Skin of body (tissue), 2 donors: ENCODE data around the gene CD8A. TPM values are rescaled to one million over a fixed set of nuclear protein-coding genes. Genes with fewer than 3 reads are reported as not detected.
"Not testable (repeated sequence)": the region's sequence is repeated elsewhere in the genome, so short reads cannot be mapped to it uniquely, and the experiment has no call there.

Experiments
- DNase-seq: peaks from one replicate; lab custom pipeline; 2025; lab: John Stamatoyannopoulos, UW
- total RNA-seq: library from RNA; depleted of rRNA; stranded (reverse); fragments of >200 nt; gene quantifications from one replicate; pipeline ENCODE4 v1.2.3, GENCODE V29; 2014

The CD8A gene
- total RNA-seq, 1 donor from 2014 or later, result not detected

DNA sequence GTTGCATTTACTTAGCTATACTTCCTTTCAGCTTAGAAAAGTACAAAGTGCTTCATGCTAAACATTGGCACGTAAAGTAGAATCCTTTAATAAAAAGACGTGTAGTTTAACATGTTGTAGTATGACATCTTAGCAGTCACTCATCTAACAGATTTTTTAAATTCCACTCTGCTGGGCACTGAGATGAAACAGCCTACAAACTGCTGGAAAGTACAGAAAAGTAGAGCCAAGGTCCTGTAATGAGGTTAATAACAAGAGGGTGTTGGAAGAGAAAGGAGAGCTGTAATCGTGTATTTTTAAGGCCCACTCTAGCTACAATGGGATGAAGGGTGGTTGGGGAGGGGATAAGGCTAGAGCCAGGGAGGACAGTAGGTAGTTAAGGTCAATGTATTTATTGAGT lies 10.7 kb downstream of the CD8A start:
- DNase-seq, result no peak

- no peak for DNase-seq
Measured at GRCh38 chr2:86778957-86779356, 11.8 kb downstream of the CD8A start.

DNA sequence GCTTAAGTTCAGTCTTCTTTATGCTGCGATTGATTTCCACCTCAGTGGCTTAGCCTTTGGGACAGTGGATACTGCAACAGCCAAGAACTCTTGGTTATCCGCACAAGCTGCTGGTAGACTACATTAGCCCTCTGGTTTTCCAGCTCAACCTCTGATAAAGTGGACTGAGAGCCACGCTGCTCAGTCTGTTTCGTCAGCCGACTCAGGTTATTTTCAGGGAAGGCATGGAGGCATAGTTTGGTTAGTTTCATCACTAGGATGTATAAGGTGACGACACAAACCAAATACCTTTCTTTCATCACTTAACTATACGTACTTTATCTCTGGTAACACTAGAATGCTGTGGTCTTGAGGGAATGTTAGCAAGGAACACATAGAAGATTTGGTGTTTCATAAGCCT lies 14.2 kb downstream of the CD8A start:
- DNase-seq, result no peak

GRCh38 chr2:86775338-86775737 lies 15.4 kb downstream of the CD8A start:
- no peak for DNase-seq

GRCh38 chr2:86774862-86775261 lies 15.9 kb downstream of the CD8A start:
- no peak for DNase-seq

DNA sequence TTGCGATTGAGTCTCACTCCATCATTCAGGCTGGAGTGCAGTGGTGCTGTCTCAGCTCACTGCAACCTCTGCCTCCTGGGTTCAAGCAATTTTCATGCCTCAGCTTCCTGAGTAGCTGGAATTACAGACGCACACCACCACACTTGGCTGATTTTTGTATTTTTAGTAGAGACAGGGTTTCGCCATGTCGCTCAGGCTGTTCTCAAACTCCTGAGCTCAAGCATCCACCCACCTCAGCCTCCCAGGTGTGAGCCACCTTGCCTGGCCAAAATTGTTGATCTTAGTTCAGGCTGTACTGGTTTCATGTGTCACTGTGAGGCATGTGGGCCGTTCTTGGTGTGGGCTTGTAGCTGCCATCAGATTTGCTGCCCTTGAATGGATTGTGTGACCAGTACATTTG lies 18.1 kb downstream of the CD8A start:
- no peak for DNase-seq

GRCh38 chr2:86770816-86771301 lies 19.9 kb downstream of the CD8A start:
- DNase-seq, result no peak

GRCh38 chr2:86769838-86770237 lies 20.9 kb downstream of the CD8A start:
- no peak for DNase-seq

GRCh38 chr2:86768189-86768949 lies 22.3 kb downstream of the CD8A start:
- no peak for DNase-seq

DNA sequence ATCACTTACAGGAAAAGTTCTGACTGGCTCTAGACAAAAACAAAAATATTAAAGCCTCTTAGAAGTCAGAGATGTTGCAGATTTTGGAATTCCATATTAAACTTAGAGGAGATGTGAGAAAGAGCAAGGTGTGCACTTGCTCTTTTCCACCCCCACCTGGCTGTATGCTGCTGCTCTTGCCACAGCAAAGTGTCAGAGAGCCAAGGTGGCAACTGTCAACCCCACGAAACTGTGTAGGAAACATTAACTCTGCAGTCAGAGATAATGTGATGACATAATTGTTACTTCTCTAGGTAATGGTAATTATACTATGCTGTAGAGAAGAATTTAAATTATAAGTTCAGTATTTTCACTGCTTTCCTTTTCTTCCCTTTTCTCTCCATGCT lies 25.4 kb downstream of the CD8A start:
- DNase-seq, result no peak

- peak; percentile 16 for DNase-seq
Measured at GRCh38 chr2:86764661-86765309, 25.9 kb downstream of the CD8A start.

GRCh38 chr2:86760371-86760770 lies 30.3 kb downstream of the CD8A start:
- DNase-seq, result no peak

GRCh38 chr2:86758405-86758804 lies 32.3 kb downstream of the CD8A start:
- DNase-seq, result no peak

- DNase-seq, result no peak
Measured at GRCh38 chr2:86753606-86754005, 37.1 kb downstream of the CD8A start.

- no peak for DNase-seq
Measured at GRCh38 chr2:86752934-86753333, 37.8 kb downstream of the CD8A start.

DNA sequence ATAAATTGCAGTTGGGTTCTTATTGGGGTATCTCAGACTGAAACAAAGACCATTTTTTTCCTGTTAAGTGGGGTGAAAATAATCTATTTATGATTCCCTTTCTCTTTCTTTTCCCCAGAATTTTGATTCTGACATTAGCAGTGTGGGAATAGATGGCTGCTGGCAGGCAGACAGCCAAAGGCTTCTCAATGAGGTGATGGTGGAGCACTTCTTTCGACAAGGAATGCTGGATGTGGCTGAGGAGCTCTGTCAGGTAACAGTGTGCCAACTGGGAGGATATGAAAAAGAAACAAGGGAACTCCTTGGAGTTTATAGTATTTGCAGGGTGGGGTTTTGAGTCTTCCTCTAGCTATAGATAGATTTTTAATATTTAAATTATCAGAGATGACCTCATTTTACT lies 38.9 kb downstream of the CD8A start:
- DNase-seq, result no peak

- DNase-seq, result no peak
Measured at GRCh38 chr2:86750240-86750839, 40.4 kb downstream of the CD8A start.

GRCh38 chr2:86747711-86748639 lies 42.7 kb downstream of the CD8A start:
- DNase-seq, result no peak

DNA sequence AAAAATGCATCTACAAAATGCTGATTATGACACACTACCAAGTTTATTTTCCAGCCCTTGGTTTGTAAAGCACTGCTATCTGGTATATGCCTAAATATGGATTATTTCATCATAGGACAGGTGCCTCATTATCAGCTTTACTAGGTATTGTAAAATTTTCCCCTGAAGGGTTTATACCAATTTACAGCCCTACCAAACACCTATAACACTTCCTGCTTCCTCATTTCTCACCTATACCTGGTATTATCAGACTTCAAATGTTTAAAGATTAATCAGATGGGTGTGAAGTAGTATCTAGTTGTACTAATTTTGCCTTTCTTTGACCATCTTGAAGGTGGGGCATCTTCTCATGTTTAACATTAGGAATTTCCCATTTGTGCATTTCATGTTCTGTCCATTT lies 43.8 kb downstream of the CD8A start:
- no peak for DNase-seq

- DNase-seq, result no peak
Measured at GRCh38 chr2:86744152-86744551, 46.6 kb downstream of the CD8A start.

DNA sequence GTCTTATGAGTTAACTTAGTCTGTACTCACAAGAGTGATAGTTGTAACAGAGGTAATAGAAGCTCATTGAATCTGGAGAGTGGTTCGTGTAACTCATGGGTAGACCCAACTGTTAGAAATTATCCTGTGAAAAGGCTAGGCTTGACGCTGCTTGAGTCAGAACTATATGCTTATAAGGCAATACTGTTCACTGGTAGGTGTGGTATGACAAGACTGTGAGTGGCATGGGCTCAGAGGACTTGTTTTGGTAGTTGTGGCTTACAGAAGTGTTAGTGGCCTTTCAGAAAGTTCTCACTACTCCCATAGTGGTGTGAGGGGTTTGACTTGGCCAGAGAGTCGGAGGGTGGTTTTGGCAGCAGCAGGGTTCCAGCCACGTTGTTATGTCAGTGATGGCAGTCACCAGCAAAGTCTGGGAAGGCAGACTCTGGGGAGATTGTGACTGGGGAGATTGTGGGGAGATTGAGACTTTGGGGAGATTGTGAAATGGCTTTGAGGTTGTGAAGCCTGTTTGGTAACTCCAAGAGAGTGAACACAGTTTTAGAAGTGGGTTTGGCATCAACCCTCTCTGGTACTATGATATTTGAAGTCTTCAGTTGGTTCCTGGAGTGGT lies 48.7 kb downstream of the CD8A start:
- DNase-seq, result not testable (repeated sequence)
